Skin epidermis (tissue), 12 donors: Measurements from ENCODE around the gene CNDP1.
"Not testable (repeated sequence)": the region's sequence is repeated elsewhere in the genome, so short reads cannot be mapped to it uniquely, and the experiment has no call there.

Source experiments
- H3K27ac ChIP-seq, 21 experiments: fragments of 200-600 bp; sonication (generic) in 11 of 21; one replicate each; pipeline ENCODE4 v1.5.0; 2020; ENCODE audit warnings: mild to moderate bottlenecking in 3 of 21, inconsistent platforms in 2 of 21, moderate library complexity in 2 of 21
- H3K4me3 ChIP-seq, 7 experiments: fragments of 200-600 bp; sonication (generic) in 2 of 7; one replicate each; pipeline ENCODE4 v1.5.0; 2020; ENCODE audit warnings: inconsistent platforms in 2 of 7, mild to moderate bottlenecking in 2 of 7, moderate library complexity in 1 of 7

The CNDP1 gene

GRCh38 chr18:74518456-74519295, 15.6 kb upstream of the CNDP1 start:
- H3K4me3 ChIP-seq: no peak overlapping the region
- H3K27ac ChIP-seq: no peak overlapping the region

- Histone ChIP-seq H3K27ac (no peak overlapping the region), H3K4me3 (no peak overlapping the region)
Observed at GRCh38 chr18:74519320-74520095, 14.8 kb upstream of the CNDP1 start.

GRCh38 chr18:74520096-74520833, 14.0 kb upstream of the CNDP1 start:
- Histone ChIP-seq H3K4me3 (no peak overlapping the region), H3K27ac (no peak overlapping the region)

- Histone ChIP-seq H3K4me3 (no peak overlapping the region), H3K27ac (no peak overlapping the region)
Observed at GRCh38 chr18:74521068-74521725, 13.1 kb upstream of the CNDP1 start.

GRCh38 chr18:74522635-74523548, 11.4 kb upstream of the CNDP1 start:
- H3K27ac ChIP-seq: no peak overlapping the region
- no peak overlapping the region for H3K4me3 ChIP-seq

GRCh38 chr18:74524097-74524496, 10.2 kb upstream of the CNDP1 start:
- H3K4me3 ChIP-seq: no peak overlapping the region
- H3K27ac ChIP-seq: peak overlapping the region in 1 of 21 experiments; percentile 1

- not testable (repeated sequence) for H3K27ac ChIP-seq, H3K4me3 ChIP-seq
Observed at GRCh38 chr18:74524915-74525314, 9.4 kb upstream of the CNDP1 start.

- Histone ChIP-seq H3K27ac (no peak overlapping the region), H3K4me3 (no peak overlapping the region)
Observed at GRCh38 chr18:74525741-74526140, 8.6 kb upstream of the CNDP1 start.

GRCh38 chr18:74526488-74526887, 7.8 kb upstream of the CNDP1 start:
- Histone ChIP-seq H3K4me3 (no peak overlapping the region), H3K27ac (no peak overlapping the region)

GRCh38 chr18:74528478-74528877, 5.8 kb upstream of the CNDP1 start:
- H3K27ac ChIP-seq: no peak overlapping the region

GRCh38 chr18:74528913-74529312, 5.4 kb upstream of the CNDP1 start:
- H3K4me3 ChIP-seq: no peak overlapping the region
- H3K27ac ChIP-seq: no peak overlapping the region

More at GRCh38 chr18:74528478-74528877, 5.8 kb upstream of the CNDP1 start:
- no peak overlapping the region for H3K4me3 ChIP-seq

GRCh38 chr18:74529378-74529777, 4.9 kb upstream of the CNDP1 start:
- no peak overlapping the region for H3K4me3 ChIP-seq
- H3K27ac ChIP-seq: no peak overlapping the region

GRCh38 chr18:74529811-74530583, 4.3 kb upstream of the CNDP1 start:
- Histone ChIP-seq H3K4me3 (no peak overlapping the region), H3K27ac (no peak overlapping the region)

- Histone ChIP-seq H3K4me3 (no peak overlapping the region), H3K27ac (no peak overlapping the region)
Observed at GRCh38 chr18:74530584-74530862, 3.8 kb upstream of the CNDP1 start.

- Histone ChIP-seq H3K4me3 (no peak overlapping the region), H3K27ac (no peak overlapping the region)
Observed at GRCh38 chr18:74531043-74531442, 3.3 kb upstream of the CNDP1 start.

GRCh38 chr18:74532511-74533025, 1.7 kb upstream of the CNDP1 start:
- H3K4me3 ChIP-seq: no peak overlapping the region
- H3K27ac ChIP-seq: no peak overlapping the region

- H3K27ac ChIP-seq: no peak overlapping the region
- no peak overlapping the region for H3K4me3 ChIP-seq
Observed at GRCh38 chr18:74533666-74534065, 634 bp upstream of the CNDP1 start.

- no peak overlapping the region for H3K4me3 ChIP-seq
- H3K27ac ChIP-seq: no peak overlapping the region
Observed at GRCh38 chr18:74534981-74535649, 815 bp downstream of the CNDP1 start.
